SK-N-MC (cell line): ENCODE data around the gene GRK7.

ENCODE experiments used
- EZH2 ChIP-seq: fragments of 200-600 bp; sonication (generic); IDR thresholded peaks from one replicate; pipeline ENCODE4 v1.6.1; 2017; ENCODE audit warnings: antibody characterized with exemption
- POLR2AphosphoS5 ChIP-seq: IDR thresholded peaks from 2 replicates; pipeline ENCODE4 v1.6.1; 2012; ENCODE audit warnings: mild to moderate bottlenecking, low read depth, low read length, borderline replicate concordance

DNA sequence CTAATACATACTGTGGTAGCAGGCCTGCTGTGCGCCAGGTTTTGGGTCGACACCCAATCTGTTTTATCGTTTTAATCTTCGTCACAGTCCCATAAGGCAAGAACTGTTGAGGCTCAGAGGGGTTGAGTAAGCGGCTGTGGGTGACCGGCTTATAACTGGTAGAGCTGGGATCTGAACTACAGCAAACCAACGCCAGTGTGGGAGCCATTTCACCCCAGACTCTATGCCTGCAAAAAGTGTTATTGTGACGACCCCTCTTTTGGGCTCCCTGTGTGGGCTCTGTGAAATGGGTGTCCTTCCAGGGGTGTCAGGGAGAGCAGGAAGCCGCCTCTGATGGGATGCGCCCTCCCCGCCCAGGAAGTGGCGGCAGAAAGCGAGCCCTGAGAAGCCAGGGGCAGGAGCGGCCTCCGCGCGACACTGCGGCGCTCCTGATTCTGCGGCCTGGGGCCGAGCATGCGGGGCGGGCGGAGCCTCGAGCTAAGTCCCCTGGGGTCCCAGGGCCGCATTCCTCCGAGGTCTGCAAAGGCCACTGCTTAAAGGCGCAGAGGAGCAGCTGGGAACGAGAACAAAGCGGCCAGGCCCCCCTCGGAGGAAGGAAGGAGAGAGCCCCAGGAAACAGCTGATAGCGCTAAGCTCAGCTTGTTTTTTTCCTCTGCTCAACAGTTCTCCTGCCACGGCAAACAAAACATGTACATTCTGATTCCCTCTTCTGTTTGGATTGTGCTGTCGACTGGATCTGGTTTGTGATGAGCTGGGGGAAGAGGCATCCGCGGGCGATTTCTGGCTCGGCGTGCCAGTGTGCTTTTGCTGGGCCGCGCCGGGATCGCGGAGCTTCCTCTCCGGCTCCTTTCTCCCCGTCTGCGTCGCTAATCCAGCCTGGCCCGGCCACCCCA is 33.9 kb downstream of the GRK7 start:
- peak; percentile 64 for TF ChIP-seq POLR2AphosphoS5
- no peak for TF ChIP-seq EZH2
